OCI-LY1 (cell line): Measurements from ENCODE around the gene PVALEF.

ENCODE experiments used
- H2AFZ ChIP-seq: fragments of 200-600 bp; sonication (generic), shearing (Covaris generic); 2 replicates; pipeline ENCODE4 v1.6.0; 2014; ENCODE audit warnings: antibody characterized with exemption, mild to moderate bottlenecking, low read length
- H3F3A ChIP-seq: fragments of 200-600 bp; sonication (generic), shearing (Covaris generic); 2 replicates; pipeline ENCODE4 v1.6.0; 2014; ENCODE audit warnings: mild to moderate bottlenecking, antibody characterized with exemption, low read length, moderate library complexity; ENCODE audit not compliant: insufficient read depth
- H3K27ac ChIP-seq: fragments of 200-600 bp; sonication (generic); 2 replicates; pipeline ENCODE4 v1.5.1; 2014; ENCODE audit warnings: low read length, mixed run types, mild to moderate bottlenecking, low read depth; ENCODE audit not compliant: poor library complexity, severe bottlenecking
- H3K27me3 ChIP-seq: fragments of 200-600 bp; sonication (generic); 2 replicates; pipeline ENCODE4 v1.6.0; 2014; ENCODE audit warnings: antibody characterized with exemption, mild to moderate bottlenecking, low read length, moderate library complexity; ENCODE audit not compliant: insufficient read depth
- H3K36me3 ChIP-seq: fragments of 200-600 bp; sonication (generic); 2 replicates; pipeline ENCODE4 v1.6.1; 2014; ENCODE audit warnings: mild to moderate bottlenecking, antibody characterized with exemption, low read length, moderate library complexity, mixed read lengths; ENCODE audit not compliant: insufficient read depth
- H3K4me1 ChIP-seq: fragments of 200-600 bp; sonication (generic); 2 replicates; pipeline ENCODE4 v1.5.1; 2014; ENCODE audit warnings: mild to moderate bottlenecking, low read length, moderate library complexity; ENCODE audit not compliant: insufficient read depth, severe bottlenecking
- H3K4me2 ChIP-seq: fragments of 200-600 bp; sonication (generic), shearing (Covaris generic); 2 replicates; pipeline ENCODE4 v1.6.1; 2014; ENCODE audit warnings: low read length
- H3K4me3 ChIP-seq: fragments of 200-600 bp; sonication (generic); 2 replicates; pipeline ENCODE4 v1.5.1; 2014; ENCODE audit warnings: low read length, low read depth, mild to moderate bottlenecking, mixed read lengths; ENCODE audit not compliant: poor library complexity, severe bottlenecking
- H3K79me2 ChIP-seq: fragments of 200-600 bp; shearing (Covaris generic); 2 replicates; pipeline ENCODE4 v1.6.1; 2016; ENCODE audit warnings: mixed run types, low read length, mixed read lengths; ENCODE audit not compliant: insufficient read depth
- H3K9ac ChIP-seq: fragments of 200-600 bp; sonication (generic), shearing (Covaris generic); 2 replicates; pipeline ENCODE4 v1.6.1; 2014; ENCODE audit warnings: mild to moderate bottlenecking, low read length, mixed read lengths
- H3K9me2 ChIP-seq: fragments of 200-600 bp; sonication (generic), shearing (Covaris generic); 2 replicates; pipeline ENCODE4 v1.6.1; 2014; ENCODE audit warnings: low read depth, mild to moderate bottlenecking, low read length, mixed read lengths
- H3K9me3 ChIP-seq: fragments of 200-600 bp; shearing (Covaris generic); 2 replicates; pipeline ENCODE4 v1.6.1; 2014; ENCODE audit warnings: low read length, mixed read lengths
- H4K20me1 ChIP-seq: fragments of 200-600 bp; sonication (generic), shearing (Covaris generic); 2 replicates; pipeline ENCODE4 v1.6.0; 2016; ENCODE audit warnings: mild to moderate bottlenecking, low read length; ENCODE audit not compliant: insufficient read depth
- EZH2 ChIP-seq: fragments of 200-600 bp; sonication (generic), shearing (Covaris generic); IDR thresholded peaks from 2 replicates; pipeline ENCODE4 v1.8.0; 2017; ENCODE audit warnings: borderline replicate concordance, mixed run types, mild to moderate bottlenecking, antibody characterized with exemption, low read length, moderate library complexity, mixed read lengths
- TF ChIP-seq, protein P1 (sequence below): fragments of 200-600 bp; sonication (generic), shearing (Covaris generic); IDR thresholded peaks from 2 replicates; pipeline ENCODE4 v1.5.1; 2017; ENCODE audit warnings: mild to moderate bottlenecking, antibody characterized with exemption, low read length, moderate library complexity, mixed read lengths

PVALEF gene

DNA sequence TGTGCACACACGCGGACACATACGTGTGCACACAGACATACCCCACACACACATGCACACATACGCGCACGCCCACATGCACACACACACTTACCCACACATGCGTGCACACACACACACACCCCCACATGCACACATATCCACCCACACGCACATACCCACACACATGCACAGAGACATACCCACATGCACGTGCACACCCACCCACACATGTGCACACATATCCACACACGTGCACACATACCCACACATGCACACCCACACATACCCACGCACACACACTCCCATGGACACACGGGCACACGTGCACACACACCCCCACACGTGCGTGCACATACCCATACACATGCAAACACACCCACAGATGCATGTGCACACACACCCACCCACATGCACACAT lies 27.2 kb upstream of the PVALEF start:
- Histone ChIP-seq H3K4me3 (no peak overlapping the region), H2AFZ (no peak overlapping the region), H3K27ac (no peak overlapping the region), H3K79me2 (no peaks in the 10 kb centered on the region), H3K4me2 (no peak overlapping the region), H3K9me3 (no peaks in the 10 kb centered on the region), H3K9ac (no peak overlapping the region), H3F3A (no peaks in the 10 kb centered on the region), H3K36me3 (no peaks in the 10 kb centered on the region), H4K20me1 (no peaks in the 10 kb centered on the region), H3K4me1 (no peaks in the 10 kb centered on the region), H3K27me3 (no peaks in the 10 kb centered on the region), H3K9me2 (no peaks in the 10 kb centered on the region)
- TF ChIP-seq, protein P1, sequence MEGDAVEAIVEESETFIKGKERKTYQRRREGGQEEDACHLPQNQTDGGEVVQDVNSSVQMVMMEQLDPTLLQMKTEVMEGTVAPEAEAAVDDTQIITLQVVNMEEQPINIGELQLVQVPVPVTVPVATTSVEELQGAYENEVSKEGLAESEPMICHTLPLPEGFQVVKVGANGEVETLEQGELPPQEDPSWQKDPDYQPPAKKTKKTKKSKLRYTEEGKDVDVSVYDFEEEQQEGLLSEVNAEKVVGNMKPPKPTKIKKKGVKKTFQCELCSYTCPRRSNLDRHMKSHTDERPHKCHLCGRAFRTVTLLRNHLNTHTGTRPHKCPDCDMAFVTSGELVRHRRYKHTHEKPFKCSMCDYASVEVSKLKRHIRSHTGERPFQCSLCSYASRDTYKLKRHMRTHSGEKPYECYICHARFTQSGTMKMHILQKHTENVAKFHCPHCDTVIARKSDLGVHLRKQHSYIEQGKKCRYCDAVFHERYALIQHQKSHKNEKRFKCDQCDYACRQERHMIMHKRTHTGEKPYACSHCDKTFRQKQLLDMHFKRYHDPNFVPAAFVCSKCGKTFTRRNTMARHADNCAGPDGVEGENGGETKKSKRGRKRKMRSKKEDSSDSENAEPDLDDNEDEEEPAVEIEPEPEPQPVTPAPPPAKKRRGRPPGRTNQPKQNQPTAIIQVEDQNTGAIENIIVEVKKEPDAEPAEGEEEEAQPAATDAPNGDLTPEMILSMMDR: no peak
- TF ChIP-seq EZH2: no peak

DNA sequence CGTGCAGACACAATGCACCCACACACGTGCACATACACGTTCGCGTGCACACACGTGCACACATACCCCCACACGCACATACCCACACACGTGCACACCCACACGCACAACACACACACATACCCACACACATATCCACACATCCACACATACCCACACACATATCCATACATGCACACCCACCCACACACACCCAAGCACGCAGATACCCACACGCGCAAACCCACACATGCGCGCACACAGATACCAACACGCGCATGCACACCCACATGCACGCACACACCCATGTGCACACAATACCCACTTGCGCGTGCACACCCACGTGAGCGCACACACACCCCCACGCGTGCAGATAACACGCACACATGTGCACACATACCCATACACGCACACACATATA lies 26.8 kb upstream of the PVALEF start:
- Histone ChIP-seq H4K20me1 (no peaks in the 10 kb centered on the region), H3K4me1 (no peaks in the 10 kb centered on the region), H3K36me3 (no peaks in the 10 kb centered on the region), H3K9ac (no peak overlapping the region), H3K79me2 (no peaks in the 10 kb centered on the region), H3F3A (no peaks in the 10 kb centered on the region), H3K4me2 (no peak overlapping the region), H3K27ac (no peak overlapping the region), H3K4me3 (no peak overlapping the region), H3K9me2 (no peaks in the 10 kb centered on the region), H3K27me3 (no peaks in the 10 kb centered on the region), H2AFZ (no peak overlapping the region), H3K9me3 (no peaks in the 10 kb centered on the region)
- TF ChIP-seq, protein P1: no peak
- no peak for TF ChIP-seq EZH2

DNA sequence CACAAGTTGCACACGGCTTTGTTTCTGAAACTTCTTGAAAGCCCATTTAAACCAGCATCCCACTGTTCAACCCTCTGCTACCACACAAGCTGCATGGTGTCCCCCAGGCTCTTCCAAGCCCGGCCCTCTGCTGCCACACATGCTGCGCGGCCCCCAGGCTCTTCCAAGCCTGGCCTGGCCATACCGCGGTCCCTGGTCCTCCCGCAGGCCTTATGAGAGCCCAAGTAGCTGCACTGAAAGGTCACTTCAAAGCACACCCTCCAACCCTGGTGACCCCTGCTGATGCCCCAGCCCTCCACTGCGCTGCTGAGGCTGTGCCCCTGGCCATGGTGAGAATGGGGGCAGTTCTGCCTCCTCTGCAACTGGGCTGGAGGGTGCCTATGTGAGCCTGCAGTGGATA lies 25.9 kb upstream of the PVALEF start:
- Histone ChIP-seq H3K4me2 (no peak overlapping the region), H3K4me1 (no peaks in the 10 kb centered on the region), H3K27me3 (no peaks in the 10 kb centered on the region), H4K20me1 (no peaks in the 10 kb centered on the region), H3K27ac (no peak overlapping the region), H3K4me3 (no peak overlapping the region), H3K9me3 (no peaks in the 10 kb centered on the region), H3F3A (no peaks in the 10 kb centered on the region), H3K9me2 (no peaks in the 10 kb centered on the region), H3K9ac (no peak overlapping the region), H3K36me3 (no peaks in the 10 kb centered on the region), H3K79me2 (no peaks in the 10 kb centered on the region), H2AFZ (no peak overlapping the region)
- TF ChIP-seq, protein P1: no peak
- TF ChIP-seq EZH2: no peak
